ENCODE results near the gene ACER2.

ACER2 gene

DNA sequence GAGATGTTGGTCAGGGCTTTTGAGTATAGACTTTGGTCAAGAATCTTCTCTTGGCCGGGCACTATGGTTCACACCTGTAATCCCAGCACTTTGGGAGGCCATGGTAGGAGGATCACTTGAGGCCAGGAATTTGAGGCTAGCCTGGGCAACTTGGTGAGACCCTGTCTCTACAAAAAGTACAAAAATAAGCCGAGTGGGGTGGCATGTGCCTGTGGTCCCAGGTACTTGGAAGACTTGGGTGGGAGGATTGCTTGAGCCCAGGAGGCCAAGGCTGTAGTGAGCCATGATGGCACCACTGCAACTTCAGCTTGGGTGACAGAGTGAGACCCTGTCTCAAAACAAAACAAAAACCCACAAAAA is 57.5 kb downstream of the ACER2 start:
- Histone ChIP-seq H4K8ac (ENCODE audit: low read depth, low read length) (no peak overlapping the region), H3K4ac (ENCODE audit: low read depth, low read length) (no peak overlapping the region), H3K4me2 (ENCODE audit: low read length) (no peak overlapping the region), H3K23ac (ENCODE audit: low read length) (no peak overlapping the region), H3K4me1 (ENCODE audit: control insufficient read depth in 1 of 2, insufficient read depth in 2 of 2, low read length in 2 of 2) (peaks cover 0 to 6% of the 10 kb centered on the region in 2 experiments), H3K27ac (ENCODE audit: low read depth, low read length) (no peak overlapping the region), H3K18ac (ENCODE audit: low read length) (no peak overlapping the region), H3K79me2 (ENCODE audit: control insufficient read depth, insufficient read depth, low read length, poor library complexity) (no peaks in the 10 kb centered on the region), H2BK12ac (ENCODE audit: low read length) (no peak overlapping the region), H3K14ac (ENCODE audit: low read length) (no peak overlapping the region), H3K79me1 (ENCODE audit: low read length) (no peaks in the 10 kb centered on the region), H2AK5ac (ENCODE audit: low read length) (no peak overlapping the region), H2BK120ac (ENCODE audit: insufficient read depth, low read length, poor library complexity) (no peak overlapping the region), H3K36me3 (ENCODE audit: control insufficient read depth in 1 of 2, insufficient read depth in 2 of 2, low read length in 2 of 2) (no peaks in the 10 kb centered on the region), H3K4me3 (ENCODE audit: low read depth, low read length) (no peak overlapping the region), H3K9me3 (ENCODE audit: insufficient read depth, low read depth, low read length) (peaks cover 2% of the 10 kb centered on the region), H3K27me3 (ENCODE audit: insufficient read depth, low read length) (no peaks in the 10 kb centered on the region), H4K91ac (ENCODE audit: low read depth, low read length) (no peak overlapping the region), H3K9ac (ENCODE audit: low read length) (no peak overlapping the region), H2AFZ (ENCODE audit: insufficient read depth, low read length, poor library complexity) (no peak overlapping the region), H4K12ac (ENCODE audit: low read depth, low read length) (no peak overlapping the region), H2BK5ac (ENCODE audit: low read depth, low read length, poor library complexity) (no peak overlapping the region)
- DNase-seq: no peak
- no CpG with 5 or more reads among the region's 2 CpGs for WGBS (ENCODE audit: extremely low coverage, insufficient coverage, insufficient read length)

- WGBS (ENCODE audit: extremely low coverage, insufficient coverage, insufficient read length): no CpG with 5 or more reads among the region's 3 CpGs
- Histone ChIP-seq H3K18ac (ENCODE audit: low read length) (no peak overlapping the region), H3K27ac (ENCODE audit: low read depth, low read length) (no peak overlapping the region), H2AK5ac (ENCODE audit: low read length) (no peak overlapping the region), H4K12ac (ENCODE audit: low read depth, low read length) (no peak overlapping the region), H3K4me1 (ENCODE audit: control insufficient read depth in 1 of 2, insufficient read depth in 2 of 2, low read length in 2 of 2) (peaks cover 0 to 6% of the 10 kb centered on the region in 2 experiments), H3K9ac (ENCODE audit: low read length) (no peak overlapping the region), H3K23ac (ENCODE audit: low read length) (no peak overlapping the region), H2BK5ac (ENCODE audit: low read depth, low read length, poor library complexity) (no peak overlapping the region), H3K14ac (ENCODE audit: low read length) (no peak overlapping the region), H3K27me3 (ENCODE audit: insufficient read depth, low read length) (no peaks in the 10 kb centered on the region), H3K9me3 (ENCODE audit: insufficient read depth, low read depth, low read length) (peaks cover 1% of the 10 kb centered on the region), H3K4me3 (ENCODE audit: low read depth, low read length) (no peak overlapping the region), H3K79me2 (ENCODE audit: control insufficient read depth, insufficient read depth, low read length, poor library complexity) (no peaks in the 10 kb centered on the region), H2AFZ (ENCODE audit: insufficient read depth, low read length, poor library complexity) (no peak overlapping the region), H4K91ac (ENCODE audit: low read depth, low read length) (no peak overlapping the region), H3K79me1 (ENCODE audit: low read length) (no peaks in the 10 kb centered on the region), H3K36me3 (ENCODE audit: control insufficient read depth in 1 of 2, insufficient read depth in 2 of 2, low read length in 2 of 2) (no peaks in the 10 kb centered on the region), H4K8ac (ENCODE audit: low read depth, low read length) (no peak overlapping the region), H2BK120ac (ENCODE audit: insufficient read depth, low read length, poor library complexity) (no peak overlapping the region), H3K4ac (ENCODE audit: low read depth, low read length) (no peak overlapping the region), H2BK12ac (ENCODE audit: low read length) (no peak overlapping the region), H3K4me2 (ENCODE audit: low read length) (no peak overlapping the region)
- no peak for DNase-seq
Measured at GRCh38 chr9:19469271-19469670, 60.5 kb downstream of the ACER2 start.

DNA sequence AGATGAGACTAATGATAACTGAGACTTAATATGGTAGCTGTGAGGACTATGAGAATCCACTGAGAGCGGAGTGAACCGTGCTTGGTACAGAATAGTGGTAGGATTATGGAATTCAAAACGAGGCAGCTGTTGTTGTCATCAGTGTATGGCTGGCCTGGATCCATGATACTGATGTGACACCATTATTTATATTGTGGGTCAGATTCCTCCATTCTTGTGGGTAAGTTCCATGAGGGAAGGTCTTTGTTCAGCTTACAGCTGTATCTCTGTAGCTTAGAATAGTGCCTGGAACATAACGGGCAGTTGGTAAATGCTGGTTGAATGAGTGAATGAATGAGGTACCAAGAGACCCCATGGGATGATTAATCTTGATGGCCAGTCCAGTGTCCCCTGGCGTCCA is 61.8 kb downstream of the ACER2 start:
- Histone ChIP-seq H2AK5ac (ENCODE audit: low read length) (no peak overlapping the region), H3K4me3 (ENCODE audit: low read depth, low read length) (no peak overlapping the region), H3K79me2 (ENCODE audit: control insufficient read depth, insufficient read depth, low read length, poor library complexity) (no peaks in the 10 kb centered on the region), H3K79me1 (ENCODE audit: low read length) (no peaks in the 10 kb centered on the region), H3K4ac (ENCODE audit: low read depth, low read length) (no peak overlapping the region), H4K91ac (ENCODE audit: low read depth, low read length) (no peak overlapping the region), H3K36me3 (ENCODE audit: control insufficient read depth in 1 of 2, insufficient read depth in 2 of 2, low read length in 2 of 2) (no peaks in the 10 kb centered on the region), H3K23ac (ENCODE audit: low read length) (no peak overlapping the region), H2AFZ (ENCODE audit: insufficient read depth, low read length, poor library complexity) (no peak overlapping the region), H2BK5ac (ENCODE audit: low read depth, low read length, poor library complexity) (no peak overlapping the region), H3K9ac (ENCODE audit: low read length) (no peak overlapping the region), H4K12ac (ENCODE audit: low read depth, low read length) (no peak overlapping the region), H3K14ac (ENCODE audit: low read length) (no peak overlapping the region), H3K27me3 (ENCODE audit: insufficient read depth, low read length) (no peaks in the 10 kb centered on the region), H3K9me3 (ENCODE audit: insufficient read depth, low read depth, low read length) (no peaks in the 10 kb centered on the region), H3K4me2 (ENCODE audit: low read length) (no peak overlapping the region), H2BK12ac (ENCODE audit: low read length) (no peak overlapping the region), H3K4me1 (ENCODE audit: control insufficient read depth in 1 of 2, insufficient read depth in 2 of 2, low read length in 2 of 2) (no peaks in the 10 kb centered on the region), H3K18ac (ENCODE audit: low read length) (no peak overlapping the region), H4K8ac (ENCODE audit: low read depth, low read length) (no peak overlapping the region), H2BK120ac (ENCODE audit: insufficient read depth, low read length, poor library complexity) (no peak overlapping the region), H3K27ac (ENCODE audit: low read depth, low read length) (no peak overlapping the region)
- WGBS (ENCODE audit: extremely low coverage, insufficient coverage, insufficient read length): no CpG with 5 or more reads among the region's 5 CpGs
- DNase-seq: no peak

GRCh38 chr9:19470981-19471650 is 62.3 kb downstream of the ACER2 start:
- no peak overlapping the region for H3K14ac ChIP-seq (ENCODE audit: low read length)
- WGBS (ENCODE audit: extremely low coverage, insufficient coverage, insufficient read length): no CpG with 5 or more reads among the region's 10 CpGs
- no peak overlapping the region for H4K91ac ChIP-seq (ENCODE audit: low read depth, low read length)
- H4K8ac ChIP-seq (ENCODE audit: low read depth, low read length): no peak overlapping the region
- no peak overlapping the region for H2BK12ac ChIP-seq (ENCODE audit: low read length)
- H3K4me2 ChIP-seq (ENCODE audit: low read length): no peak overlapping the region
- no peaks in the 10 kb centered on the region for H3K79me1 ChIP-seq (ENCODE audit: low read length)
- no peaks in the 10 kb centered on the region for H3K27me3 ChIP-seq (ENCODE audit: insufficient read depth, low read length)
- H3K4ac ChIP-seq (ENCODE audit: low read depth, low read length): no peak overlapping the region
- no peak overlapping the region for H3K27ac ChIP-seq (ENCODE audit: low read depth, low read length)
- no peak overlapping the region for H3K18ac ChIP-seq (ENCODE audit: low read length)
- H3K9me3 ChIP-seq (ENCODE audit: insufficient read depth, low read depth, low read length): no peaks in the 10 kb centered on the region
- no peak overlapping the region for H3K23ac ChIP-seq (ENCODE audit: low read length)
- H2AK5ac ChIP-seq (ENCODE audit: low read length): no peak overlapping the region
- H3K36me3 ChIP-seq (ENCODE audit: control insufficient read depth in 1 of 2, insufficient read depth in 2 of 2, low read length in 2 of 2): no peaks in the 10 kb centered on the region
- H2AFZ ChIP-seq (ENCODE audit: insufficient read depth, low read length, poor library complexity): no peak overlapping the region
- no peak overlapping the region for H4K12ac ChIP-seq (ENCODE audit: low read depth, low read length)
- no peak overlapping the region for H3K9ac ChIP-seq (ENCODE audit: low read length)
- no peaks in the 10 kb centered on the region for H3K79me2 ChIP-seq (ENCODE audit: control insufficient read depth, insufficient read depth, low read length, poor library complexity)
- DNase-seq: peak in 1 of 2 donors; percentile 49
- H3K4me3 ChIP-seq (ENCODE audit: low read depth, low read length): no peak overlapping the region
- no peak overlapping the region for H2BK5ac ChIP-seq (ENCODE audit: low read depth, low read length, poor library complexity)
- no peaks in the 10 kb centered on the region for H3K4me1 ChIP-seq (ENCODE audit: control insufficient read depth in 1 of 2, insufficient read depth in 2 of 2, low read length in 2 of 2)
- H2BK120ac ChIP-seq (ENCODE audit: insufficient read depth, low read length, poor library complexity): no peak overlapping the region
